GM12878 (cell line): Measurements from ENCODE around the gene TERB1. TPM values are rescaled to one million over a fixed set of nuclear protein-coding genes. Genes with fewer than 3 reads are reported as not detected.

Experiments
- ASH2L ChIP-seq: fragments of 300-600, 200-600 bp; sonication (generic); IDR thresholded peaks from 2 replicates; pipeline ENCODE4 v1.6.1; 2017; ENCODE audit warnings: low read depth, mild to moderate bottlenecking, borderline replicate concordance
- BCLAF1 ChIP-seq: fragments of 450-650 bp; IDR thresholded peaks from 2 replicates; pipeline ENCODE4 v1.6.1; 2017; ENCODE audit warnings: antibody characterized with exemption, mild to moderate bottlenecking, moderate library complexity
- CREM ChIP-seq: IDR thresholded peaks from 2 replicates; pipeline ENCODE4 v1.6.1; 2014; ENCODE audit warnings: antibody characterized with exemption, low read depth
- FOXM1 ChIP-seq: IDR thresholded peaks from 2 replicates; pipeline ENCODE4 v1.6.1; 2012; ENCODE audit warnings: low read depth, mild to moderate bottlenecking, inconsistent platforms, low read length, moderate library complexity
- IRF4 ChIP-seq: IDR thresholded peaks from 2 replicates; pipeline ENCODE4 v1.6.1; 2011; ENCODE audit warnings: low read depth, low read length
- MTA3 ChIP-seq: IDR thresholded peaks from 2 replicates; pipeline ENCODE4 v1.6.1; 2012; ENCODE audit warnings: low read length, inconsistent platforms, borderline replicate concordance
- NBN ChIP-seq: fragments of 450-650 bp; IDR thresholded peaks from 2 replicates; pipeline ENCODE4 v1.6.1; 2016
- POU2F2 ChIP-seq: IDR thresholded peaks from 3 replicates; pipeline ENCODE4 v1.6.1; 2011; ENCODE audit warnings: low read depth, mild to moderate bottlenecking, low read length, borderline replicate concordance
- REST ChIP-seq: IDR thresholded peaks from 2 replicates; pipeline ENCODE4 v1.6.1; 2012; ENCODE audit warnings: mild to moderate bottlenecking, low read depth, low read length
- TCF12 ChIP-seq: IDR thresholded peaks from 2 replicates; pipeline ENCODE4 v1.6.1; 2011; ENCODE audit warnings: low read depth, mild to moderate bottlenecking, low read length
- USF2 ChIP-seq: IDR thresholded peaks from 2 replicates; pipeline ENCODE4 v1.6.1; 2011; ENCODE audit warnings: low read depth, low read length, improper control_type of control experiment, borderline replicate concordance
- WRNIP1 ChIP-seq: IDR thresholded peaks from 2 replicates; pipeline ENCODE4 v1.6.1; 2011; ENCODE audit warnings: low read depth, low read length, improper control_type of control experiment, borderline replicate concordance
- ZBTB4 ChIP-seq: fragments of 450-650 bp; formaldehyde crosslinking; IDR thresholded peaks from 2 replicates; pipeline ENCODE4 v1.4.0; 2022; ENCODE audit warnings: mild to moderate bottlenecking, moderate library complexity
- ZNF622 ChIP-seq: fragments of 450-650 bp; IDR thresholded peaks from 2 replicates; pipeline ENCODE4 v1.6.1; 2017; ENCODE audit warnings: mild to moderate bottlenecking, inconsistent platforms
- polyA plus RNA-seq, 11 experiments: library from polyadenylated mRNA; depleted of rRNA in 4 of 11; unstranded in 6 of 11; stranded (reverse) in 5 of 11; fragments of >200 nt; fragmentation: Nextera tagmentation in 4 of 11; fragmentation: Illumina TruSeq in 1 of 11; extraction: Ambion mirVana in 4 of 11; extraction: Trizol in 1 of 11; gene quantifications; 1 replicate in 1 of 11; 2 replicates in 10 of 11; pipeline versions ENCODE4 v1.2.1 to v1.2.3, GENCODE V29; 2011 to 2016; ENCODE audit warnings: inconsistent platforms in 2 of 11, missing spikeins in 2 of 11, low read depth in 1 of 11
- total RNA-seq, 4 experiments: library from RNA; depleted of rRNA in 3 of 4; stranded (reverse); fragments of >200 nt in 3 of 4; fragmentation: Illumina TruSeq in 1 of 4; extraction: Trizol in 1 of 4; gene quantifications; 2 replicates each; pipeline versions ENCODE4 v1.2.1 to v1.2.3, GENCODE V29; 2013 to 2021
- TF ChIP-seq, protein P1 (sequence below): fragments of 450-650 bp; formaldehyde crosslinking; IDR thresholded peaks from 2 replicates; pipeline ENCODE4 v1.5.0; 2022; ENCODE audit warnings: mild to moderate bottlenecking, missing genetic modification characterization

The TERB1 gene
- total and polyA plus RNA-seq, 10 of the 15 experiments (the other 5 are each of a cell fraction or from before 2014, with no cell fraction given): 0.03 to 0.10 (median 0.06) TPM; not detected in 7

- TF ChIP-seq, protein P1, sequence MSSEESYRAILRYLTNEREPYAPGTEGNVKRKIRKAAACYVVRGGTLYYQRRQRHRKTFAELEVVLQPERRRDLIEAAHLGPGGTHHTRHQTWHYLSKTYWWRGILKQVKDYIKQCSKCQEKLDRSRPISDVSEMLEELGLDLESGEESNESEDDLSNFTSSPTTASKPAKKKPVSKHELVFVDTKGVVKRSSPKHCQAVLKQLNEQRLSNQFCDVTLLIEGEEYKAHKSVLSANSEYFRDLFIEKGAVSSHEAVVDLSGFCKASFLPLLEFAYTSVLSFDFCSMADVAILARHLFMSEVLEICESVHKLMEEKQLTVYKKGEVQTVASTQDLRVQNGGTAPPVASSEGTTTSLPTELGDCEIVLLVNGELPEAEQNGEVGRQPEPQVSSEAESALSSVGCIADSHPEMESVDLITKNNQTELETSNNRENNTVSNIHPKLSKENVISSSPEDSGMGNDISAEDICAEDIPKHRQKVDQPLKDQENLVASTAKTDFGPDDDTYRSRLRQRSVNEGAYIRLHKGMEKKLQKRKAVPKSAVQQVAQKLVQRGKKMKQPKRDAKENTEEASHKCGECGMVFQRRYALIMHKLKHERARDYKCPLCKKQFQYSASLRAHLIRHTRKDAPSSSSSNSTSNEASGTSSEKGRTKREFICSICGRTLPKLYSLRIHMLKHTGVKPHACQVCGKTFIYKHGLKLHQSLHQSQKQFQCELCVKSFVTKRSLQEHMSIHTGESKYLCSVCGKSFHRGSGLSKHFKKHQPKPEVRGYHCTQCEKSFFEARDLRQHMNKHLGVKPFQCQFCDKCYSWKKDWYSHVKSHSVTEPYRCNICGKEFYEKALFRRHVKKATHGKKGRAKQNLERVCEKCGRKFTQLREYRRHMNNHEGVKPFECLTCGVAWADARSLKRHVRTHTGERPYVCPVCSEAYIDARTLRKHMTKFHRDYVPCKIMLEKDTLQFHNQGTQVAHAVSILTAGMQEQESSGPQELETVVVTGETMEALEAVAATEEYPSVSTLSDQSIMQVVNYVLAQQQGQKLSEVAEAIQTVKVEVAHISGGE: no peak
- TF ChIP-seq ASH2L: peak; percentile 62; the same call in 1 of the 2 replicates
- no peak for TF ChIP-seq MTA3
- no peak for TF ChIP-seq FOXM1
- TF ChIP-seq IRF4: no peak
- no peak for TF ChIP-seq BCLAF1
- TF ChIP-seq WRNIP1: no peak
- no peak for TF ChIP-seq ZNF622
- TF ChIP-seq POU2F2: no peak
- TF ChIP-seq NBN: no peak
- TF ChIP-seq CREM: no peak; the same call in 1 of the 2 replicates
- no peak for TF ChIP-seq USF2
- TF ChIP-seq TCF12: no peak
- TF ChIP-seq REST: no peak
- no peak for TF ChIP-seq ZBTB4 (CRISPR knock-in tag)
Observed at GRCh38 chr16:66751303-66751991, 49.9 kb downstream of the TERB1 start, which contains the start of gene DYNC1LI2 (continued).
